ENCODE results near the gene POLE2. TPM values are rescaled to one million over a fixed set of nuclear protein-coding genes. Genes with fewer than 3 reads are reported as not detected.
A peak's percentile ranks its signal among the peaks of the same experiment; 100 is the strongest.

Gene POLE2
- total RNA-seq, 1 donor from 2014 or later, result 1.2 TPM

DNA sequence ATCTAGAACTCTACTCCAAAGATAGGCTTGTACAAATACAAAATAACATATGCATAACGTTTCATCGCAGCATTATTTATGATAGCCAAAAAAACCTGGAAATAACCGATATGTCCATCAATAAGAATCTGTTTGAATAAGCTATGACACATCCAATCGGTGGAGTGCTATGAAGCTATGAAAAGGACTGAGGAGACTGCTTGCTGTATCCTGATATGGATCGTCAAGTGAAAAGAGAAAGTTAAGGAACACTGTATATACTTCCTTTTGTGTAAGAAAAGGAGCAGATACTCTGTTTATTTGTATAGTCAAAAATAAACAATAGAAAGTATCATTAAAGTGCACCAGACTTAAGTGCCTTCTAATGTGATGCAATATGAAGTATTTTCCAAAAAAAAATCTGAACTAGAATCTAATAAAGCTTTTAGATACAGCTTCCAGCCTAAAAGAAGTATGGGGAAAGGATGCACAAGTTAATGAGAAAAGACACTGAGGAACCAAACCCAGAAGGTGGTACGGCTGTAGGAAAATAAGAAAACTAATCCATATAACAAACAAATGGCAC, 4.3 kb upstream of the POLE2 start:
- TF ChIP-seq, protein P1, sequence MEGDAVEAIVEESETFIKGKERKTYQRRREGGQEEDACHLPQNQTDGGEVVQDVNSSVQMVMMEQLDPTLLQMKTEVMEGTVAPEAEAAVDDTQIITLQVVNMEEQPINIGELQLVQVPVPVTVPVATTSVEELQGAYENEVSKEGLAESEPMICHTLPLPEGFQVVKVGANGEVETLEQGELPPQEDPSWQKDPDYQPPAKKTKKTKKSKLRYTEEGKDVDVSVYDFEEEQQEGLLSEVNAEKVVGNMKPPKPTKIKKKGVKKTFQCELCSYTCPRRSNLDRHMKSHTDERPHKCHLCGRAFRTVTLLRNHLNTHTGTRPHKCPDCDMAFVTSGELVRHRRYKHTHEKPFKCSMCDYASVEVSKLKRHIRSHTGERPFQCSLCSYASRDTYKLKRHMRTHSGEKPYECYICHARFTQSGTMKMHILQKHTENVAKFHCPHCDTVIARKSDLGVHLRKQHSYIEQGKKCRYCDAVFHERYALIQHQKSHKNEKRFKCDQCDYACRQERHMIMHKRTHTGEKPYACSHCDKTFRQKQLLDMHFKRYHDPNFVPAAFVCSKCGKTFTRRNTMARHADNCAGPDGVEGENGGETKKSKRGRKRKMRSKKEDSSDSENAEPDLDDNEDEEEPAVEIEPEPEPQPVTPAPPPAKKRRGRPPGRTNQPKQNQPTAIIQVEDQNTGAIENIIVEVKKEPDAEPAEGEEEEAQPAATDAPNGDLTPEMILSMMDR (IDR thresholded peaks at IDR 0.05), result no peak
- no peaks in the 10 kb centered on the region for H3K9me3 ChIP-seq
- intact Hi-C loops (cut with DNase I), result no loop called here
- H3K4me3 ChIP-seq, result peak overlapping the region; percentile 74
- ATAC-seq, result no peak
- no peaks in the 10 kb centered on the region for H3K27me3 ChIP-seq (ENCODE audit: low read depth)
- H3K36me3 ChIP-seq, result no peaks in the 10 kb centered on the region
- peaks cover 27% of the 10 kb centered on the region for H3K4me1 ChIP-seq
- DNase-seq, result no peak
- peak overlapping the region; percentile 98 for H3K27ac ChIP-seq

DNA sequence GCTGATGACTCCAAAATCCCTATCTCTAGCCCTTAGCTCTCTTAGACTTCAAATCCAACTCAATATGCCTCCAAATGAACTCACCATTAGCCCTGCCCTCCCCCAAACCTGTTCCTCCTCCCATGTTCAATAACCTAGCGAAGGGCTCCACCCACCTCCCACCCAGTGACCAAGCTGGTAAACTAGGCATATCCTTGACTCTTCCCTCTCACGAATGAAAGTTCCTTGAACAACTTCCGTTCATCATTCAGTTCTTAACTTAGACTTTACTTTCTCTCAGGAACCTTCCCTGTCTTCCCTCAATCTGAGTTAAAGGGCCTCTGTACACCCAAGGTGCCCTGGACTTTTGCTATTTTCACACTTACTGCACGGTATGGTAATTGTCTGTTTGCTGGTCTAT, 3.0 kb upstream of the POLE2 start:
- Histone ChIP-seq H3K27ac (no peak overlapping the region), H3K4me3 (no peak overlapping the region), H3K27me3 (ENCODE audit: low read depth) (no peaks in the 10 kb centered on the region), H3K36me3 (no peaks in the 10 kb centered on the region), H3K9me3 (no peaks in the 10 kb centered on the region), H3K4me1 (peaks cover 28% of the 10 kb centered on the region)
- intact Hi-C loops (cut with DNase I), result no loop called here
- DNase-seq, result no peak
- TF ChIP-seq, protein P1 (IDR thresholded peaks at IDR 0.05), result no peak
- ATAC-seq, result no peak

DNA sequence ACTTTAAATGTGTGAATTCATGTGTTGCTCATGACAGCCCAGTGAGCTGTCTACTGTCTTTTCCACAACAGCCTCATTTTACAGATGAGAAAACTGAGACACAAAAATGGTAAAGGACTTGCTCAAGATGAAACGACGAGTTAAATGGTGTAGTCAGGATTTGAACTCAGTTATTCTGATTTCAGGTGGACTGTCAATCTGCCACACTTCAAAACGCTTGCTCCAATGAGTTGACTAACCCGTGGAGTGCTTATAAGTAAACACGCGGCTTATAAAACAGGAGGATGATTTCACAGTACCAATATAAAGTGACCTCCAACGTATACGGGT, 652 bp upstream of the POLE2 start:
- H3K4me1 ChIP-seq, result peaks cover 17% of the 10 kb centered on the region
- ATAC-seq, result no peak
- H3K27ac ChIP-seq, result peak overlapping the region; percentile 88
- H3K36me3 ChIP-seq, result no peaks in the 10 kb centered on the region
- H3K27me3 ChIP-seq (ENCODE audit: low read depth), result no peaks in the 10 kb centered on the region
- TF ChIP-seq, protein P1 (IDR thresholded peaks at IDR 0.05), result no peak
- peak overlapping the region; percentile 84 for H3K4me3 ChIP-seq
- no peak for DNase-seq
- intact Hi-C loops (cut with DNase I), result no loop called here
- no peaks in the 10 kb centered on the region for H3K9me3 ChIP-seq

DNA sequence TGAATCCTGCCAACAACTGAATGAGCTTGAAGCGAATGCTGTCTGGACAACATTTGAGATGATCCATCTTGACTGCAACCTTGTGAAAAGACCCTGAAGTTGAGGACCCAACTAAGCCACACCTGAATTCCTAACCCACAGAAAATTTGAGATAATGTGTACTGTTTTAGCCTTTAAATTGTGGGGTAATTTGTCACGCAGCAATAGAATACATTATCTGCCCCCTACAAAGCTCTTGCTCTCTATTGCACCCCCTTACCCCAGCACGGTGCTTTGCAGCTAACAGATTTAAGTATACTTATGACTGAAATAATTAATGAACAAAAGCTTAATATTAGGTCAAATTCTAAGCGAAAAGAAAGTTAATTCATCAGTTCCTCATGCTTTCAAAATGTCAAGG, 1.6 kb downstream of the POLE2 start:
- Histone ChIP-seq H3K27ac (no peak overlapping the region), H3K4me3 (no peak overlapping the region), H3K27me3 (ENCODE audit: low read depth) (no peaks in the 10 kb centered on the region), H3K9me3 (no peaks in the 10 kb centered on the region), H3K4me1 (peaks cover 9% of the 10 kb centered on the region), H3K36me3 (no peaks in the 10 kb centered on the region)
- TF ChIP-seq, protein P1 (IDR thresholded peaks at IDR 0.05), result no peak
- DNase-seq, result no peak
- intact Hi-C loops (cut with DNase I), result no loop called here
- no peak for ATAC-seq

DNA sequence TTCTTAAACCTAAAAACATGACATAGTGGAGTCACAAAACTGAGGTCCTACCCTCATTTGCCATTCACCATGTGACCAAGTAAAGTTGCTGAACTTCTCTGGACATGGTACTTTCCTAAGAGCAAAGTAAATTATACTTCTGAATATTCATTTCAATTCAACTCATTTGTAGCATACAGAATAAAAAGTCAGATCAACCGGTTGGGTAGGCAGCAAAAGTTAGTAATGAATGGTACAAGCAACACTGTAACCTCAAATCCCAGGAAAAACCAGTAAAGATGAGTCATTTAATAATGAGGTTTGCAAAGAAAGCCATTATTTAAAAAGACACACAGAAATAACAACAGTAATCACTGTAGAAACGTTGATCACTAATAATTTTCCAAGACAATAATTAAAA, 8.7 kb downstream of the POLE2 start:
- no peaks in the 10 kb centered on the region for H3K9me3 ChIP-seq
- ATAC-seq (no peak), DNase-seq (no peak)
- no peaks in the 10 kb centered on the region for H3K27me3 ChIP-seq (ENCODE audit: low read depth)
- H3K4me1 ChIP-seq, result no peaks in the 10 kb centered on the region
- no peaks in the 10 kb centered on the region for H3K36me3 ChIP-seq
- intact Hi-C loops (cut with DNase I), result no loop called here
- no peak overlapping the region for H3K27ac ChIP-seq
- TF ChIP-seq, protein P1 (IDR thresholded peaks at IDR 0.05), result no peak
- no peak overlapping the region for H3K4me3 ChIP-seq

DNA sequence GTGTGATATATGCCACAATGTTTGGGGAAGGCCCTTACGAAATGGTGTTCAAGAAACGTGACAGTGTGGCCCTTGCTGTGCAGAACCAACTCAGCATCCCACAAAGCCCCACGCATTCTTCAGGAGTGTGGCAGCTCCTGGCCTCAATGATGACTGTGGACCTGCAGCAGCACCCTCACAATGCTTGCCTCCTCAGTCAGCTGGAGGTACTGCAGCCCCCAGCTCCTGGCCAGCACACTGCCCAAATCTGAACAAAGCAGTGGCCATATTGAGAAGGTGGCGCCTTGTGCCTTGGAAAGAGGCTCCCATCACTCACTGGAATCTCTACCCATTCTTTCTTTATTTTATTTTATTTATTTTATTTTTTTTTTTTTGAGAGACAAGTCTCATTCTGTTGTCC, 10.4 kb downstream of the POLE2 start:
- DNase-seq, result no peak
- no peak for ATAC-seq
- Histone ChIP-seq H3K36me3 (no peaks in the 10 kb centered on the region), H3K9me3 (no peaks in the 10 kb centered on the region), H3K27me3 (ENCODE audit: low read depth) (no peaks in the 10 kb centered on the region), H3K27ac (no peak overlapping the region), H3K4me1 (no peaks in the 10 kb centered on the region), H3K4me3 (no peak overlapping the region)
- TF ChIP-seq, protein P1 (IDR thresholded peaks at IDR 0.05), result no peak
- intact Hi-C loops (cut with DNase I), result no loop called here

Measured in lower lobe of right lung (tissue), 2 donors.